ES-I3 (cell line): Measurements from ENCODE around the gene CD72.
"Not testable (repeated sequence)": the region's sequence is repeated elsewhere in the genome, so short reads cannot be mapped to it uniquely, and the experiment has no call there.

Experiments
- H3K36me3 ChIP-seq: 2 replicates; pipeline ENCODE4 v1.6.1; 2013; ENCODE audit warnings: mild to moderate bottlenecking, low read length, control low read depth, moderate library complexity; ENCODE audit not compliant: insufficient read depth
- H3K4me1 ChIP-seq: 2 replicates; pipeline ENCODE4 v1.6.1; 2013; ENCODE audit warnings: mild to moderate bottlenecking, control low read depth, low read length; ENCODE audit not compliant: insufficient read depth
- H3K9ac ChIP-seq: 2 replicates; pipeline ENCODE4 v1.6.1; 2013; ENCODE audit warnings: low read depth, mild to moderate bottlenecking, low read length, moderate library complexity
- H3K9me3 ChIP-seq: 2 replicates; pipeline ENCODE4 v1.6.1; 2013; ENCODE audit warnings: mild to moderate bottlenecking, low read length, moderate library complexity; ENCODE audit not compliant: control insufficient read depth, insufficient read depth

Gene CD72

DNA sequence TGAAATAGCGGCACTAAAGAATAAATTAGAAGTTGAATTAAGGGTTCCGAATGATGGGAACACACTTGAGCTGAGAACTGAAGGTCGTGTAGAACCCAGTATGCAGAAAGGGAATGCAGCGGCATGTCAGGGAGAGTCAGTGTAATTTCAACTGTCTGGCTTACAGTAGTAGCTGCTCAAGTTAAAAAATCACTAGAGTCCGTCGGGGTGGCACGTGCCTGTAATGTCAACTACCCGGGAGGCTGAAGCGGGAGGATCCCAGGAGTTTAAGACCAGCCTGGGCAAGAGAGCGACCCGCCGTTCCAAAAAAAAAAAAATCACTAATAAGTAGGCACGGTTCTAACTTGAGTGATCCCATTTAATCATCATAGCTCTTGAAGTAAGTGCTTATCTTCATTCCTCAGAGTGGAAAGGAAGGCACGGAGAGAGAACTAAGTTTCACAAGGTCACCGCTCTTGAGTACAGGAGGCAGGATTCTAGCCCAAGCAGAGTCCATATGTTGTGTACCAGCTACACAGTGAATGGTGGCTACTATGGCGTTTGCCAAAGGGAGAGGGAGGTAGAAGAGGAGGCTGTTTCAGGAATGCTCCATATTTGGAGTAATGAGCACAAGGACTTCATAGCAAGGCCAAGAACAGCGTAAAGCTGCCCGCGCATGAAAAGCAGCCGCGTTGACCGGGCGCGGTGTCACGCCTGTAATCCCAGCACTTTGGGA is 38.8 kb upstream of the CD72 start:
- peaks cover 7% of the 10 kb centered on the region; the same call in 1 of the 2 replicates for H3K4me1 ChIP-seq
- H3K9me3 ChIP-seq, result no peaks in the 10 kb centered on the region
- peak overlapping the region; percentile 60 for H3K9ac ChIP-seq
- H3K36me3 ChIP-seq, result peaks cover 6% of the 10 kb centered on the region; the same call in 1 of the 2 replicates

DNA sequence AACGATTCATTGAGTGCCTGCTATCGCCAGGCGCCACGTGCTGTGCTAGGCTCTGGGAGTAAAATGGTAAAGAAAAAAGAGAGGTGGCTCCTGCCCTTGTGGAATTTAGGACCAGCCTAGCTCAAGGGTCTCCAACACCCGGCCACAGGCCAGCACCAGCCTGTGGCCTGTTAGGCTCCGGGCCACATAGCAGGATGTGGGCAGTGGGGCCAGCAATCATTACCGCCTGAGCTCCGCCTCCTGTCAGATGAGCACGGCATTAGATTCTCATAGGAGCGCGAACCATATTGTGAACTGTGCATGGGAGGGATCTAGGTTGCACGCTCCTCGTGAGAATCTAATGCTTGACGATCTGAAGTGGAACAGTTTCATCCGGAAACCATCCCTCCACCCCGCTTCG is 38.1 kb upstream of the CD72 start:
- H3K36me3 ChIP-seq, result peaks cover 6% of the 10 kb centered on the region; the same call in 1 of the 2 replicates
- H3K9ac ChIP-seq, result no peak overlapping the region
- H3K4me1 ChIP-seq, result peaks cover 7% of the 10 kb centered on the region; the same call in 1 of the 2 replicates
- no peaks in the 10 kb centered on the region for H3K9me3 ChIP-seq

DNA sequence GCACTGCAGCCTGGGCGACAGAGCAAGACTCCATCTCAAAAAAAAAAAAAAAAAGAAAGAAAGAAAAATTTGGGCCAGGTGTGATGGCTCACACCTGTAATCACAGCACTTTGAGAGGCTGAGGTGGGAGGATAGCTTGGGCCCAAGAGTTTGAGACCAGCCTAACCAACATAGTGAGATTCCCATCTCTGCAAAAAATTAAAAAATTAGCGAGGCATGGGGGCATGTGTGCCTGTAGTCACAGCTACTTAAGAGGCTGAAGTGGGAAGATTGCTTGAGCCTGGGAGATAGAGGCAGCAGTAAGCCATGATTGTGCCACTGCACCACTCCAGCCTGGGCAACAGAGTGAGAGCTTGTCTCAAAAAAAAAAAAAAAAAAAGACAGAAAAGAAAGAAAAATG is 35.4 kb upstream of the CD72 start:
- H3K4me1 ChIP-seq, result peaks cover 13% of the 10 kb centered on the region; the same call in 1 of the 2 replicates
- H3K9ac ChIP-seq, result no peak overlapping the region
- no peaks in the 10 kb centered on the region for H3K9me3 ChIP-seq
- no peaks in the 10 kb centered on the region for H3K36me3 ChIP-seq

GRCh38 chr9:35652829-35653209 is 34.6 kb upstream of the CD72 start:
- Histone ChIP-seq H3K9me3 (no peaks in the 10 kb centered on the region), H3K36me3 (no peaks in the 10 kb centered on the region), H3K9ac (no peak overlapping the region), H3K4me1 (peaks cover 13% of the 10 kb centered on the region; the same call in 1 of the 2 replicates)

- Histone ChIP-seq H3K4me1 (peaks cover 13% of the 10 kb centered on the region; the same call in 1 of the 2 replicates), H3K36me3 (no peaks in the 10 kb centered on the region), H3K9me3 (no peaks in the 10 kb centered on the region), H3K9ac (no peak overlapping the region)
These were observed 34.0 kb upstream of the CD72 start for GRCh38 chr9:35651956-35652828.

DNA sequence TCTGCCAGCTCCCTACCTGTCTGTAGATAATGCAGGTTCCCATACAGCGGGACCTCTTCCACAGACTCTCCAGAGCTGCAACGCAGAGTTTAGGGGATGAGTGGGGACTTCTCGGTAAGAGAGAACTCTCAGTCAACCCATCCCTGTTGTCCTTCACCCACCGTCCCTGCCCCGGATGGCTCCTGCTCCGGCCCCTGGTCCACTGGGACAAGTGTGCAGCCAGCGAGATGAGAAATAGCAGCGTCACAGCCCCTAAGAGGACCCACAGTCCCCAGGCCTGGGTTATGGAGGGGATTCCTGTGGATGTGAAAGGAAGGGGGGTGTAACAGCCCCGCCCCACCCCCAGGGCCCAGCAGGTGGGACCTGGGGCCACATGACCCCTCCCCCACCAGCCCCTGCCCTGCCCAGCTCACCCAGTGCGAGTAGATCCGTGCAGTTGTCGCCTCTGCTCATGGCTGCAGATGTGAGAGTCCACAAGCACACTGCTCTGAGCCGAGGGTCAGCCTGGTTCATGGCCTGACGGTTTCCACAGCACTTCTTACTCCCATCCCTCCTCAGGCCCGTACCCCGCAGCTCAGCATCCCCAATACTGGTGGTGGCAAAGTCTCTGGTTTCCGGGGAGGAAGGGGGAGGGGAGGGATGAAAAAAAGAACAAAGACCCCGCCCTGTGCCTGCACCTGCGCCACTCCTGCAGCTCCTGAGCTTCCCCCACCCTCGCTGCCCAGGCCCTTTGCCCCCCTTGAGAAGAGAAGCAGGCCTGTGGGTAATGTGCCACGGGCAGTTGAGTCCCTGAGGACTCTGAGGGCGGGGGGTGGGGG is 32.3 kb upstream of the CD72 start, which contains the start of gene SIT1:
Gene SIT1 (minus strand): TSS at position 591 of the 818 bp plus-strand sequence. CDS start 78 bp downstream, at position 513.
- H3K9ac ChIP-seq, result no peak within 1 kb of the TSS

GRCh38 chr9:35649431-35650340 is 31.5 kb upstream of the CD72 start:
- Histone ChIP-seq H3K9me3 (no peaks in the 10 kb centered on the region), H3K36me3 (no peaks in the 10 kb centered on the region), H3K4me1 (peaks cover 10% of the 10 kb centered on the region; the same call in 1 of the 2 replicates), H3K9ac (no peak overlapping the region)

More for the DNA sequence above, 32.3 kb upstream of the CD72 start, which contains the start of gene SIT1:
- H3K9me3 ChIP-seq, result no peaks in the 10 kb centered on the region
- H3K4me1 ChIP-seq, result peaks cover 10% of the 10 kb centered on the region; the same call in 1 of the 2 replicates
- no peaks in the 10 kb centered on the region for H3K36me3 ChIP-seq

DNA sequence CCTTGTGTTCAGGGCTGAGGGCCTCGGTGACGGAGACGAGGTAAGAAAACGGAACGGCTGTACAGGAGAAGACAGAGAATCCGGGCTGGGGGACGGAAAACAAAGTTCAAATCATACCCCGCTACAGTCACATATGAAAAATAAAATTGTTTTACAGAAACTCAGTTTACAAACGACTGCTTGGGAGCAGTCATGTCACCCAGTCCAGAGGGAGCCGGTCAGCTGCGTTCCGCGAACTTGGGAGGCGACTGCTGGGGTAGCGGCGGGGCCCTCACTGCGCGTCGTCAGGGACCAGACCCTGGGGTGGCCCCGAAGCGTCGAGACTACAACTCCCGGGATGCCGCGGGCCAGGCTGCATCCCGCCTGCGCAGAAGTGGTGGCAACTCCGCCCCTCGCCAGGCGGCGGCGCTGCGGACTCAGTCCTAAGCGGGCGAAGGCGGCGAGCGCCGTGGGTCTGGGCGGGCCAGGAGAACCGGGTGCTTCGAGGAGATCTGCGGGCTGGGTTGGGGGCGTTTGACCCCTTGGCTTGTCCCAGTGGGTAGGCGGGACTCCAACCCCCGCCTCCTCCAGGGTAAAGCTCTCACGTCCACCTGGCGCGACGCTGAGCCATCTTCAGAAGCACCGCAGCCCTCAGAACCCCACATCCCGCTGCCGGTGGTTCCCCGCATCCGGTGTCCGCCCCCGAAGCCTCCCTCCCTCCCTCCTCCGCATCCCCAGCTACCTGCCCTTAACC is 28.5 kb upstream of the CD72 start:
- Histone ChIP-seq H3K9ac (peak overlapping the region; percentile 91), H3K36me3 (no peaks in the 10 kb centered on the region), H3K9me3 (no peaks in the 10 kb centered on the region), H3K4me1 (peaks cover 10% of the 10 kb centered on the region; the same call in 1 of the 2 replicates)

DNA sequence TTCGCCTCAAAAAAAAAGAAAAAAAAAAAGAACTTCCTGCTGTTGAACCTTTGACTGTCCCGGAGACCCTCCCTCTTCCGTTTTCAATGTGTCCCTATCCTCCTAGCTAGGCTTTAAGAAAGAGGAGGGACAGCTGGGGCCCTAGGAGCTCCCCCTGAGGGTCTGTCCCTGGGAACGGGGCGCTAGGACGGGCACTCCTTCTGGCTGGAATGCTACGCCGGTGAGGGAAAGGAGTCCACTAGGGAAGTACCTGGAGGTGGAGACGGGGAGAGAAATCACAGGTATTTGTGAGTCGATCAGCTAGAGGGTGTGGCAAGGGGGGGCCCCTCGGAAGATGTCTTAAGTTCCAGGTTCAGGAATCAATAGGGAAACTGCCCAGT is 27.9 kb upstream of the CD72 start:
- no peaks in the 10 kb centered on the region for H3K36me3 ChIP-seq
- H3K4me1 ChIP-seq, result peaks cover 10% of the 10 kb centered on the region; the same call in 1 of the 2 replicates
- H3K9me3 ChIP-seq, result no peaks in the 10 kb centered on the region
- peak overlapping the region; percentile 91 for H3K9ac ChIP-seq

- H3K9ac ChIP-seq, result peak overlapping the region; percentile 91
- H3K9me3 ChIP-seq, H3K36me3 ChIP-seq, H3K4me1 ChIP-seq: not testable (repeated sequence)
These were observed 27.5 kb upstream of the CD72 start for GRCh38 chr9:35645736-35646135.

- Histone ChIP-seq H3K9ac (no peak overlapping the region), H3K36me3 (no peaks in the 10 kb centered on the region), H3K9me3 (no peaks in the 10 kb centered on the region), H3K4me1 (no peaks in the 10 kb centered on the region)
These were observed 24.8 kb upstream of the CD72 start for GRCh38 chr9:35643046-35643445.

GRCh38 chr9:35641478-35641877 is 23.3 kb upstream of the CD72 start:
- H3K9ac ChIP-seq, H3K4me1 ChIP-seq, H3K9me3 ChIP-seq, H3K36me3 ChIP-seq: not testable (repeated sequence)

- H3K36me3 ChIP-seq, H3K9ac ChIP-seq, H3K9me3 ChIP-seq, H3K4me1 ChIP-seq: not testable (repeated sequence)
These were observed 22.2 kb upstream of the CD72 start for GRCh38 chr9:35640431-35640830.
